Transverse colon (tissue), 3 donors: ENCODE results near the gene LARP6.

Source experiments
- POLR2A ChIP-seq: fragments of 450-650 bp; IDR thresholded peaks from one replicate; pipeline ENCODE4 v1.6.1; 2016; ENCODE audit warnings: antibody characterized with exemption, mild to moderate bottlenecking, moderate library complexity
- TF ChIP-seq, protein P1 (sequence below), 5 experiments: fragments of 200-600 bp in 3 of 5; fragments of 450-650 bp in 2 of 5; sonication (generic) in 3 of 5; IDR thresholded peaks; 1 replicate in 2 of 5; 2 replicates in 3 of 5; pipeline ENCODE4 v1.5.1; 2016 to 2017; ENCODE audit warnings: antibody characterized with exemption in 5 of 5, inconsistent platforms in 3 of 5, mild to moderate bottlenecking in 2 of 5, moderate library complexity in 1 of 5

DNA sequence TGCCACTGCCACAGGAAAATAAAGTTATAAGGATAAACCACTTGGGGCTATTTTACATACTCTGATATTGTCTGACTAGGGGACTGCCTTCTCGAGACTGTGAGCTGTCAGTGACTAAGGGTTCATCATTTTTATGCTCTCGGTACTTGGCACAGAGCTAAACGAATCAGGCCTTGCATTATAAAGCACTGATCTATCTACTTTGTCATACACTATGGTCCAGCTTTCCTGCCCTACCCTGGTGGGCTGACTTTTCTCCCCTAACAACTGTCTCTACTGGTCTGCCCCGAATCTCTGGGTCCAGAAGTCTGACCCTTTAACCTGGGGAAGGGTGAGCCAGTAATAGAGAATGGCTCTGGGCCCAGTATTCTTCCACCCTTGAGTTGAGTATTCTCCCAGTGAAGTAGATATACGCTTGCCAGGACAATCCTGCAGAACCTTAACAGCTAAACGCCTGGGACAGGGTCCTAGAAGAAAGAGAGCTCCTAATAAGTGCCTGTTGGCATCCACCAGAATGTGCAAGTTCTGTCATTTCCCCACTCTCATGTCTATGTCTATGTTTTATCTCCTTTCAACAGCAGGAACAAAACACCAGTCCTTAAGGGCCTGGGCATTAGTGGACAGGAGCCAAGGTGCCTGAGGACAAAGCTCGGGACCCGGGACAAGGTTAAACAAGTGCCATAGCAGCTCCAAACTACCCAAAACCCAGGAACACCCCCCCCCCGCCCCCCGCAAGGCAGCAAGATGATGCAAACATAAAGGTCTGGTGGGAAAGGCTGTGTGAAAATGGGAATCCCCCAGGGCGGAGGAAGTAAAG, 1.2 kb downstream of the LARP6 start:
- TF ChIP-seq POLR2A, result no peak
- TF ChIP-seq, protein P1, sequence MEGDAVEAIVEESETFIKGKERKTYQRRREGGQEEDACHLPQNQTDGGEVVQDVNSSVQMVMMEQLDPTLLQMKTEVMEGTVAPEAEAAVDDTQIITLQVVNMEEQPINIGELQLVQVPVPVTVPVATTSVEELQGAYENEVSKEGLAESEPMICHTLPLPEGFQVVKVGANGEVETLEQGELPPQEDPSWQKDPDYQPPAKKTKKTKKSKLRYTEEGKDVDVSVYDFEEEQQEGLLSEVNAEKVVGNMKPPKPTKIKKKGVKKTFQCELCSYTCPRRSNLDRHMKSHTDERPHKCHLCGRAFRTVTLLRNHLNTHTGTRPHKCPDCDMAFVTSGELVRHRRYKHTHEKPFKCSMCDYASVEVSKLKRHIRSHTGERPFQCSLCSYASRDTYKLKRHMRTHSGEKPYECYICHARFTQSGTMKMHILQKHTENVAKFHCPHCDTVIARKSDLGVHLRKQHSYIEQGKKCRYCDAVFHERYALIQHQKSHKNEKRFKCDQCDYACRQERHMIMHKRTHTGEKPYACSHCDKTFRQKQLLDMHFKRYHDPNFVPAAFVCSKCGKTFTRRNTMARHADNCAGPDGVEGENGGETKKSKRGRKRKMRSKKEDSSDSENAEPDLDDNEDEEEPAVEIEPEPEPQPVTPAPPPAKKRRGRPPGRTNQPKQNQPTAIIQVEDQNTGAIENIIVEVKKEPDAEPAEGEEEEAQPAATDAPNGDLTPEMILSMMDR (IDR thresholded peaks at IDR 0.05), result no peak
